HepG2 (cell line): ENCODE data around the gene SUN1. TPM values are rescaled to one million over a fixed set of nuclear protein-coding genes. Genes with fewer than 3 reads are reported as not detected.

ENCODE experiments used
- CBX5 ChIP-seq: sonication (generic); formaldehyde crosslinking; IDR thresholded peaks from 2 replicates; pipeline ENCODE4 v1.4.0; 2020; ENCODE audit warnings: missing genetic modification reagents, borderline replicate concordance
- HNF1A ChIP-seq, 2 experiments: sonication (generic) in 1 of 2; formaldehyde crosslinking in 1 of 2; IDR thresholded peaks; 2 replicates each; pipeline versions ENCODE4 v1.4.0 to v1.6.1; 2016 to 2020; ENCODE audit warnings: borderline replicate concordance in 1 of 2, low read depth in 1 of 2, mild to moderate bottlenecking in 1 of 2, missing genetic modification reagents in 1 of 2
- RBAK ChIP-seq: sonication (generic); formaldehyde crosslinking; IDR thresholded peaks from 2 replicates; pipeline ENCODE4 v1.5.1; 2020; ENCODE audit warnings: mild to moderate bottlenecking, missing genetic modification reagents
- REPIN1 ChIP-seq: sonication (generic); formaldehyde crosslinking; IDR thresholded peaks from 2 replicates; pipeline ENCODE4 v1.8.0; 2022; ENCODE audit warnings: missing genetic modification reagents, low read depth, mild to moderate bottlenecking, borderline replicate concordance
- RXRA ChIP-seq: sonication (generic); formaldehyde crosslinking; IDR thresholded peaks from 2 replicates; pipeline ENCODE4 v1.5.1; 2020; ENCODE audit warnings: missing genetic modification reagents
- TIGD3 ChIP-seq: sonication (generic); formaldehyde crosslinking; IDR thresholded peaks from 2 replicates; pipeline ENCODE4 v1.5.1; 2020; ENCODE audit warnings: mild to moderate bottlenecking, missing genetic modification reagents, borderline replicate concordance
- ZFY ChIP-seq: sonication (generic); formaldehyde crosslinking; IDR thresholded peaks from 2 replicates; pipeline ENCODE4 v1.4.0; 2020; ENCODE audit warnings: missing genetic modification reagents
- ZNF292 ChIP-seq: sonication (generic); formaldehyde crosslinking; IDR thresholded peaks from 2 replicates; pipeline ENCODE4 v1.8.1; 2022; ENCODE audit warnings: mild to moderate bottlenecking, low read depth, missing genetic modification reagents, borderline replicate concordance
- ZNF547 ChIP-seq: sonication (generic); formaldehyde crosslinking; IDR thresholded peaks from 2 replicates; pipeline ENCODE4 v1.5.1; 2020; ENCODE audit warnings: mild to moderate bottlenecking, missing genetic modification reagents
- ZNF549 ChIP-seq: sonication (generic); formaldehyde crosslinking; IDR thresholded peaks from 2 replicates; pipeline ENCODE4 v1.5.0; 2020; ENCODE audit warnings: missing genetic modification reagents
- ZNF556 ChIP-seq: sonication (generic); formaldehyde crosslinking; IDR thresholded peaks from 2 replicates; pipeline ENCODE4 v1.4.0; 2020; ENCODE audit warnings: mild to moderate bottlenecking, missing genetic modification reagents, borderline replicate concordance
- ZNF558 ChIP-seq: sonication (generic); formaldehyde crosslinking; IDR thresholded peaks from 2 replicates; pipeline ENCODE4 v1.9.0; 2022; ENCODE audit warnings: mild to moderate bottlenecking, missing genetic modification reagents, borderline replicate concordance
- polyA plus RNA-seq, 8 experiments: library from polyadenylated mRNA; depleted of rRNA in 3 of 8; stranded (reverse) in 7 of 8; unstranded in 1 of 8; fragments of >200 nt; fragmentation: Illumina TruSeq in 4 of 8; extraction: Trizol in 4 of 8; gene quantifications; 2 replicates each; pipeline versions ENCODE4 v1.2.1 to v1.2.3, GENCODE V29; 2011 to 2016; ENCODE audit warnings: low read depth in 4 of 8, missing spikeins in 1 of 8, mixed read lengths in 1 of 8; ENCODE audit not compliant: insufficient read depth in 1 of 8
- total RNA-seq, 5 experiments: library from RNA; depleted of rRNA; stranded (reverse); fragments of >200 nt; fragmentation: Illumina TruSeq; extraction: Trizol; gene quantifications; 2 replicates each; pipeline ENCODE4 v1.2.3, GENCODE V29; 2016; ENCODE audit warnings: low read depth in 1 of 5
- TF ChIP-seq, protein P1 (sequence below): sonication (generic); formaldehyde crosslinking; IDR thresholded peaks from 2 replicates; pipeline ENCODE4 v1.5.1; 2020; ENCODE audit warnings: mild to moderate bottlenecking, missing genetic modification reagents, moderate library complexity
- TF ChIP-seq, protein P2 (sequence below): sonication (generic); formaldehyde crosslinking; IDR thresholded peaks from 2 replicates; pipeline ENCODE4 v1.4.0; 2020; ENCODE audit warnings: missing genetic modification reagents, low read depth, mild to moderate bottlenecking, borderline replicate concordance

Gene SUN1
- total and polyA plus RNA-seq, 2 of the 13 experiments (the other 11 are each of a cell fraction or from before 2014, with no cell fraction given): 47.0 to 126 TPM

DNA sequence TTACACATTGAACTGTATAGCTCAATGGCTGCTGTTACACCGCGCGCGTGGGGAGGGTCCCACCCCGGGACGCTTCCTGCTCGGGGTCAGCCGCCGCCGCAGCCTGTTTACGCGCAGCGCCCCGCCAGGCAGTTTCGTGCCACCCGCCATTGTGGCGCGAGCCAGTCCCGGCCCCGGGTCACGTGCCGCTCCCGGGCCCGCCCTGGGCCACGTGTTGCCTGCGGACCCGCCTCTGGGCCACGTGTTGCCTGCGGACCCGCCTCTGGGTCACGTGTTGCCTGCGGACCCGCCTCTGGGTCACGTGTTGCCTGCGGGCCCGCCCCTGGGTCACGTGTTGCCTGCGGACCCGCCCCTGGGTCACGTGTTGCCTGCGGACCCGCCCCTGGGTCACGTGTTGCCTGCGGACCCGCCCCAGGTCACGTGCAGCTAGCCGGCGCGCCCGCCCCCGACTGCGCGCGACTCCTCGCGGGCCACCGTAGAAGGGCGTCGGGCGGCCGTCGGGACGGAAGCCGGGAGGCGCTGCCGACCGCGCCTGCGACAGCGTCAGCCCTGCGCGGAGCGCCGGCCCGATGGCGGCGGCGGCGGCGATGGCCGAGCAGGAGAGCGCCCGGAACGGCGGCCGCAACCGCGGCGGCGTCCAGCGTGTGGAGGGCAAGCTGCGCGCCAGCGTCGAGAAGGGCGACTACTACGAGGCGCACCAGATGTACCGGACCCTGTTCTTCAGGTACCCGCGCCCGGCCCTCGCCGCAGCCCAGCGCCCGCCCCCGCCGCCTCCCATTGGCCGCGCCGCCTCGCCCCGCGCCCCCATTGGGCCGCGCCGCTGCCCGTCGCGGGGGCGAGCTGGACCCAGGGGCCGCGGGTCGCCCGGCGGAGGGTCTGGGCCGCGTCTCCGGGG is 44.0 kb downstream of the SUN1 start, which contains the start of gene GET4 (continued):
- no peak for TF ChIP-seq TIGD3 (CRISPR knock-in tag)
- TF ChIP-seq ZFY: peak; percentile 85
- TF ChIP-seq ZNF556 (CRISPR knock-in tag): peak; percentile 69; the same call in 1 of the 2 replicates
- TF ChIP-seq ZNF547 (CRISPR knock-in tag): peak; percentile 84
- TF ChIP-seq RBAK (CRISPR knock-in tag): no peak
- TF ChIP-seq ZNF558: peak; percentile 7; the same call in 1 of the 2 replicates
- no peak for TF ChIP-seq ZNF292
- TF ChIP-seq, protein P1, sequence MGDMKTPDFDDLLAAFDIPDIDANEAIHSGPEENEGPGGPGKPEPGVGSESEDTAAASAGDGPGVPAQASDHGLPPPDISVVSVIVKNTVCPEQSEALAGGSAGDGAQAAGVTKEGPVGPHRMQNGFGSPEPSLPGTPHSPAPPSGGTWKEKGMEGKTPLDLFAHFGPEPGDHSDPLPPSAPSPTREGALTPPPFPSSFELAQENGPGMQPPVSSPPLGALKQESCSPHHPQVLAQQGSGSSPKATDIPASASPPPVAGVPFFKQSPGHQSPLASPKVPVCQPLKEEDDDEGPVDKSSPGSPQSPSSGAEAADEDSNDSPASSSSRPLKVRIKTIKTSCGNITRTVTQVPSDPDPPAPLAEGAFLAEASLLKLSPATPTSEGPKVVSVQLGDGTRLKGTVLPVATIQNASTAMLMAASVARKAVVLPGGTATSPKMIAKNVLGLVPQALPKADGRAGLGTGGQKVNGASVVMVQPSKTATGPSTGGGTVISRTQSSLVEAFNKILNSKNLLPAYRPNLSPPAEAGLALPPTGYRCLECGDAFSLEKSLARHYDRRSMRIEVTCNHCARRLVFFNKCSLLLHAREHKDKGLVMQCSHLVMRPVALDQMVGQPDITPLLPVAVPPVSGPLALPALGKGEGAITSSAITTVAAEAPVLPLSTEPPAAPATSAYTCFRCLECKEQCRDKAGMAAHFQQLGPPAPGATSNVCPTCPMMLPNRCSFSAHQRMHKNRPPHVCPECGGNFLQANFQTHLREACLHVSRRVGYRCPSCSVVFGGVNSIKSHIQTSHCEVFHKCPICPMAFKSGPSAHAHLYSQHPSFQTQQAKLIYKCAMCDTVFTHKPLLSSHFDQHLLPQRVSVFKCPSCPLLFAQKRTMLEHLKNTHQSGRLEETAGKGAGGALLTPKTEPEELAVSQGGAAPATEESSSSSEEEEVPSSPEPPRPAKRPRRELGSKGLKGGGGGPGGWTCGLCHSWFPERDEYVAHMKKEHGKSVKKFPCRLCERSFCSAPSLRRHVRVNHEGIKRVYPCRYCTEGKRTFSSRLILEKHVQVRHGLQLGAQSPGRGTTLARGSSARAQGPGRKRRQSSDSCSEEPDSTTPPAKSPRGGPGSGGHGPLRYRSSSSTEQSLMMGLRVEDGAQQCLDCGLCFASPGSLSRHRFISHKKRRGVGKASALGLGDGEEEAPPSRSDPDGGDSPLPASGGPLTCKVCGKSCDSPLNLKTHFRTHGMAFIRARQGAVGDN (CRISPR knock-in tag): peak; percentile 89
- TF ChIP-seq REPIN1 (CRISPR knock-in tag): 0 out of 2 replicates have a peak, but pooled peaks have one; percentile 46
- TF ChIP-seq CBX5: 0 out of 2 replicates have a peak, but pooled peaks have one; percentile 14
- TF ChIP-seq HNF1A (IDR thresholded peaks at IDR 0.05; ENCODE audit: low read depth): no peak
- TF ChIP-seq HNF1A (CRISPR knock-in tag; IDR thresholded peaks at IDR 0.05; ENCODE audit: borderline replicate concordance): peak; percentile 47; the same call in 1 of the 2 replicates
- TF ChIP-seq, protein P2, sequence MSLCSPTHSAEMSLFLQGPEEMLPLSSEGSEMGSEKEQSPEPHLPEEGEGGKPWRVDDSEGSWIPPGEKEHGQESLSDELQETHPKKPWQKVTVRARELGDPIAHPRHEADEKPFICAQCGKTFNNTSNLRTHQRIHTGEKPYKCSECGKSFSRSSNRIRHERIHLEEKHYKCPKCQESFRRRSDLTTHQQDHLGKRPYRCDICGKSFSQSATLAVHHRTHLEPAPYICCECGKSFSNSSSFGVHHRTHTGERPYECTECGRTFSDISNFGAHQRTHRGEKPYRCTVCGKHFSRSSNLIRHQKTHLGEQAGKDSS (CRISPR knock-in tag): no peak
- peak; percentile 52; the same call in 1 of the 2 replicates for TF ChIP-seq RXRA (CRISPR knock-in tag)
- TF ChIP-seq ZNF549: no peak
